ENCODE measurements around the gene CDK14. TPM values are rescaled to one million over a fixed set of nuclear protein-coding genes. Genes with fewer than 3 reads are reported as not detected.

CDK14 gene
- total RNA-seq, 1 donor, result 41.0 TPM

- TF ChIP-seq CTCF (IDR thresholded peaks at IDR 0.05; ENCODE audit: insufficient read depth, low read depth, low read length), result no peak
- peak; percentile 54 for DNase-seq (ENCODE audit: low read depth)
These were observed 531.2 kb downstream of the CDK14 start for GRCh38 chr7:91127325-91127724.

DNA sequence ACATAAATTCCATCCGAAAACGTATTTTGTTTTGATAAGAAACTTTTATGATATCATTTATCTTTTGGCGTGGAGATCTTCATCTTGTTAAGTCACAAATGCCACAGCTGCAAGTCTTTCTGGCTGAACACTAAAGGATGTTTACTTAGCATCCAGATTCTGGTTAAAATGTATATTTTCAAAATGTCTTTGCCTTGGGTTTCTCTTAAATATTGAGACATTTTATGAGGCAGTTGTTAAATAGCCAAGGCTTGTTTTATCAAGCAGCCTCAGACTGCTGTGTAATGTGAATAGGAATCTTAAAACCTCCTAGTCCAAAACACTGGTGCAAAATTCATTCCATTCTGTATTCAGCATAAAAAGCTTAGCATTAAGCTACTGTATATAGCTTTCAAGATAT, 531.8 kb downstream of the CDK14 start:
- no peak overlapping the region for H3K4me3 ChIP-seq (ENCODE audit: low read depth, low read length)
- no peak for TF ChIP-seq CTCF (IDR thresholded peaks at IDR 0.05; ENCODE audit: insufficient read depth, low read depth, low read length)
- peak; percentile 89 for DNase-seq (ENCODE audit: low read depth)

More at GRCh38 chr7:91127325-91127724, 531.2 kb downstream of the CDK14 start:
- H3K4me3 ChIP-seq (ENCODE audit: low read depth, low read length), result no peak overlapping the region

GRCh38 chr7:91128683-91129348, 532.7 kb downstream of the CDK14 start:
- TF ChIP-seq CTCF (IDR thresholded peaks at IDR 0.05; ENCODE audit: insufficient read depth, low read depth, low read length), result no peak
- H3K4me3 ChIP-seq (ENCODE audit: low read depth, low read length), result peak overlapping the region; percentile 36
- peak; percentile 66 for DNase-seq (ENCODE audit: low read depth)

GRCh38 chr7:91135300-91135699, 539.2 kb downstream of the CDK14 start:
- no peak for TF ChIP-seq CTCF (IDR thresholded peaks at IDR 0.05; ENCODE audit: insufficient read depth, low read depth, low read length)
- no peak for DNase-seq (ENCODE audit: low read depth)
- no peak overlapping the region for H3K4me3 ChIP-seq (ENCODE audit: low read depth, low read length)

DNA sequence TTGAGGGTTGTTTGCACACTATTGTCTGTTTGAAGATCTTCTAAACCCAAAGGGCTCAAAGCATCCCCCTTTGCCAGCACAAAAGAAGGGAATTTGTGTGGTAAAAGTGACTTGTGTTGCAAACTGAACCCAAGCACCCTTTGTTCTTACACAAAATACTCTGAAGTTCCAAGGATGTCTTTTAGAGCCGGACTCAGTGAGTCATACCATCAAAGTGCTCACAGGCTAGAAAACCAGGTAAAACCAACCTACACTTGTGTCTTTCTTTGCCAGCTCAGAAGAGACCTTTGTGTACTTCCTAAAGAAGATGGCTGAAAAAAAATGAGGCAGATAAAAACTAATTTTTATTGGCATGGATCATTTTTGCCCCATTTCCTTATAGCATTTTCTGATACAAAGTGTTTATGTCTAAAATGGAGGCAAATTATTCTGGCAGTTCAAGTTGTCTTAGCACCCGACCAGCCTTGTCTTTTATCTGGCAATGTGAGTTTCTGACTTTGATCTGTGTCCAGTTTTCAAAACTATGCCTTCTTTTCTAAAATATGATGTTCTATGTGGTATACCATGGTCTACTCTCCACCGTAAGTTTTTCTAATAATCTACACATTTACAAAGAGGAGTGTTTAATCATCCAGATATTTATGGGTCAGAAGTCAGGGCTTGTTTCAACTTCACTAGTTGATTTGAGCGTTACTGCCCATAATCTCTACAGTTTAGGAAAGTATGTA, 539.7 kb downstream of the CDK14 start:
- peak; percentile 6 for DNase-seq (ENCODE audit: low read depth)
- no peak overlapping the region for H3K4me3 ChIP-seq (ENCODE audit: low read depth, low read length)
- TF ChIP-seq CTCF (IDR thresholded peaks at IDR 0.05; ENCODE audit: insufficient read depth, low read depth, low read length), result no peak

DNA sequence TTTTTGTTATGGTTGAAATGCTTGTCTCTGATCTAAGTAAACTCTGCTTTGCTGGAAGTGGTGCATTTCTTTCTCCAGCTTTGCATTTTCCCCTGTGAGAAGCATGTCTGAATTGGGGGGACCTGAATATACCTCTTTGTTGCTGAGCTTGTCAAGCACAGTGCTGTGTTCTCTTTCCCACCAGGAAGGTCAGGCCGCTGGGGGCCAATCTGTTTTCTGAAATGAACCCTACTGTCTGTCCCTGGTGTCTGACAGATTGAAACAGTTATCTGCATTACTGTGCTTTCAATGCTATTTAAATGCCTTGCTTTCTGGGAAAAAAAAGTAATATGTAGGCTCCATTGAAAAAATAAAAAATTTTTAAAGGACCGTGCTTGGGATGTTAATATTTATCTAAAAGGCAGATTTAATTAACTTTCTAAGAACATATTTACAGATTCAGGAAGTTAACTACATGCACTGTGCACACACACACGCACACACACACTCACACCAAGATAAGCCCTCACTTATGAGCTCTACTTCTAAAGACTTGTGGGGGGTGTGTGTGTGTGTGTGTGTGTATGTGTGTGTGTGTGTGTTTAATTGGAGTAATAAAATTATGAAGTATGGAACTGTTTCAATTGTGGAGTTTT, 541.1 kb downstream of the CDK14 start:
- no peak for TF ChIP-seq CTCF (IDR thresholded peaks at IDR 0.05; ENCODE audit: insufficient read depth, low read depth, low read length)
- DNase-seq (ENCODE audit: low read depth), result no peak
- H3K4me3 ChIP-seq (ENCODE audit: low read depth, low read length), result no peak overlapping the region
